HG02798 (cell line): ENCODE measurements around the gene HIPK2.

Experiments
- ATAC-seq: cut with Tn5 transposase; IDR thresholded peaks from one replicate; pipeline ENCODE4 v1.9.1; 2021; ENCODE audit warnings: mild to moderate bottlenecking; ENCODE audit not compliant: unreplicated experiment, poor library complexity

HIPK2 gene

DNA sequence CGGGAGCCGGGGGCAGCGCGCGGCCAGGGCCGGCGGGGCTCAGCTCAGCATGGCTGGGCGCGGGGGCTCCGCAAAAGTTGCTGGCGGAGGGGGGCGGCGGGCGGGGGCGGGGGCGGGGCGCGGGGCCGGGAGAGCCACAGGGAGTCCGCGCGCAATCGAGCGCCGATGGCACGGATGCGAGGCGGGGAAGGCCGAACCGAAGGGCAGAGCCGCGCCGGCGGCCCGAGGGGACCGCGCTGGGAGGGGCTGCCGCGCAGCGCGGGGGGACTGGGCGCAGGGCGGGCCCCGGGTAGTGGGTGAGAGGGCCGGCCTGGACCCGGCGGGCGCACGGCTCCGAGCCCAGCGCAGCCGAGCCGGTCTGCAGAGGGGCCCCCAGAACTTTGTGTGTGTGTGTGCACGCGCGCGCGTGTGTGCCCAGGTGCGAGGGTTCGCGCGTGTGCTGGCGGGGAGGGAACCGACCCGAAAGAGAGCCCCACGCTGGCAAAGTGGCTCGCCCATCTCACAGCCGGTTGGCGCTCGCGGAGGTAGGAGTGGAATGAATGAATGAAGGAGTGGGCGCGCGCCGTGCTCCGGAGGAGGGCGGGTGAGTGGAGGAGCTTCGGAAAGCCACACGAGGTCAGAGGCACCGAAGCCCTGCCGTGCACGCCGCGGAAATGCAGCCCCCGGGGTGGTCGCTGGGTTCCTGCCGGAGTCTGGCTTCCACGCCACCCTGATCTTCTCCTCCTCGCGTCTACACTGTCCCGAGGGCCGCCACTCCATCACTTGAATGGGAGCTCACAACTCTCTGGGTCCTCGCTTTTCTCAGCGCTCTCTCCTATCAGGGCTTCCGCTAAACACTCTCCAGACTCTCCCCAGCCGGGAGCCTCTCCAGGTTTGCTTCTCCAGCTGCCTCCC, at the start of gene HIPK2:
Gene HIPK2, minus strand, starts transcription at position 51 of the 894 bp plus-strand sequence. CDS start 375 bp downstream, outside the sequence.
- ATAC-seq = peak; percentile 80

DNA sequence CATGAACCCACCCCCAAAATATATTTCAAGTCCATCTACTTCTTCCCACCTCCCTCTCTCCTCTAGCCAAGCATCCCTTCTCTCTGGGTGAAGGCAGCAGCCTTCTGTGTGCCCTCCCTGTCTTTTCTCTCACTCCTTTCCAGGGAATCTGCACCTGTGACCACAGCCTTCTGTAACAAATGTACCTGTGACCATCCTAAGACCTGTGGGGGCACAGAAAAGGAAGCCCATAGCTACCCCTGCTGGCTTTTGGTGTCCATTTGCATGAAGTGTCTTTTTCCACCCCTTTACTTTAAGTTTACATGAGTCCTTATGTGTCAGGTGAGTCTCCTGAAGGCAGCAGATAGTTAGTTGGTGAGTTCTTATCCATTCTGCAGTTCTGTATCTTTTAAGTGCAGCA, 49.2 kb upstream of the HIPK2 start:
- ATAC-seq = no peak

DNA sequence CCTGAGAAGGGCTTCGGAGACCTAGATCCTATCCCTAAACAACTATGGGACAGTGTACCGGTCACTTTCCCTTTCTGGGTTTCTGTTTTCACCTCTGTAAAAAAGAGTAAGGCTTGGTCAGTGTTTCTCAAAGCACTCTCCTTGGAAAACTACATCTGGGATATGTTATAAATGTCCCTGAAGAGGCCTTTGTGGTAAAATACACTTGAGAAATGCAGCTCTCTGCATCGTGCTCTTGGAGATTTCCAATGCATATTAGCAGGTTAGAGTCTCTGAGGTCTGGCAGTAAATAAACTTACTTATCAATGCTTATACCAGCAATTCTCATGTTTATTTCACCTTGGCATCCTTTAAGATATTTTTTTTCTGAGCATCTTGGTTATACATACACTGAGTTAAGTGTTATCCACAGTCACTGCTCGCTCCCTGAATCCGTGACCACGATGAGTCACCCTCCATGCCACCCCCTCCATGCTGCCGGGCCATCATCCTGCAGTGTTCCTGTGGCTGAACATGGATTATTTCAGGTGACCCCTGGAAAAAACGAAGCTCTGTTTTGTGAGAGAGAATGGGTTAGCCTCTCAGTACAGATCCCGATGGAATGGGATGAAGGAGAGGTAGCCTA, 48.0 kb upstream of the HIPK2 start:
- ATAC-seq = no peak

DNA sequence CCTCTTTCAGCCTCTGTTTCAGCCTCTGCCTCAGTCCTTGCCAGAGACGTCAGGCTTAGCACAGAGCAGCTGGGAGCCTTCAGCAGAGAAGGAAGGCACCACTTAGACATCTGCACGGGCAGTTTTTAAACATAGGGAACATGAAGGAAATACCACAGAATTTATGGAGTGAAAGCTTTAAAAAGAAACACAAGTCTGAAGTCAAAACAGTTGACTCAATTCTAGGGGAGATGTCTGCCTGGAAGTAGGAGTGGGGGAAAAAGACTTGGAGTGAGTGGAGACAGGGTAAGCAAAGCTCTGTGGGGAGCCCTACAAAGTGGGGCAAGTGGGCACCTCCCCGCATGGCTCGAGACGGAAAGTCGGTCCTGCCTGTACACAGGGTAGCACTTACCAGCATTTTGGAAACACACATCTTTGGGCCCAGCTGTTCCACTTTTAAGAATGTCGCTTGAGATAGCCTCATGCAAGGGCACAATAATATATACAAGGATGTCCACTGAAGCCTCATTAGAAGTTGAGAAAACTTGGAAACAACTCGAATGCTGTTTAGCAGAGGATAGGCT, 46.2 kb upstream of the HIPK2 start:
- no peak for ATAC-seq

GRCh38 chr7:139822855-139823254, 45.1 kb upstream of the HIPK2 start:
- ATAC-seq = no peak

DNA sequence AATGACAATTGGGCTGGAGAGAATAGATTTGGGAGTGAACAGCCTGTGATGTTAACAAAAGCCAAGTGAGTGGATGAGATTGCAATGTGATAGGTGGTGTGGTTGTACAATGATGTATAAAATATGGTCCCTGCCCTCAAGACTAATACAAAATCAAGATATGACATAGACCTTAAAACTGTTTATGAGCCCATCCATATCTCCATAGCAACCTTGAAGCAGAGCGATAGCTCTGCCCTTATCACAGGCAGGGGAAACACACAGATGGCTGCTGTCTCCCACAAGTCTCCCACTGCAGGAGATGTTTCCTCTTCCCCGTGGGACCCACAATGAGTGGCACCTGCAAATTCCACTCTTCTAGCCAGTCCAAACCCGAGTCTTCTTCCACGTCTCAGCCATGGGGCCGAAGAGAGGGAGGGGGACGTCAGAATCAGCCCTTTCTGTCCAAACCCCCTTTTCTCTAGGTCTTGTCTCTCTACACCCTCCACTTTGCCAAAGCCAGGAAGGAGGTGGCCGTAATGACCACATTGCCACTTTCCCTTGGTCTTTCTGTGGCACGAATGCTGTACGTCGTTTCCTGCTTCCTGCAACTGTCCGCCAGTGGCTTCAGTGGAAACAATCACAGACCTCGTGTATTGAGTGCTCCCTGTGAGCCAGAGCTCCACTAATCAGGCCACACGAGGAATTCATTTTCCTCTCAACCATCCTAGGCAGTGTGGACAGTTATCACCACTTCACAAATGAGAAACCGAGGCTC, 43.7 kb upstream of the HIPK2 start:
- ATAC-seq = no peak

DNA sequence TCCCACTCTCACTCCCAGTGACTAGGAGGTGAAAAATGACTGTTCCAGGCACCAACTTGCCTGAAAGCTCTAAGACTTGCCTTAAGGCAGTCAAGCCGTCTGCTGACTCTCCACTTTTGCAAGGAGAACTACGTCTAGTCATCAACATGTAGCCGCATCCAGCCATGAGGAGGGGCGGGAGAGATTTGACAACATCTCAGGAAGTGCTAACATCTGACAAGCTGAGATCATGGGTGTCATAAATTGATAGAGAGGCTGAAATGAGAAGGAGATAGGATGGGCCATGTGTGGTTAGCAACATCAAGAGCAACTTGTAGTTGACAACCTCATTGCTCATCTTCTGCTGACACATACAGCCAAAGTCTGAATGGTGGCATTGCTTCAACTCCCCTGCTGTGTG, 42.3 kb upstream of the HIPK2 start:
- ATAC-seq = no peak

- no peak for ATAC-seq
These were observed 39.5 kb upstream of the HIPK2 start for GRCh38 chr7:139817249-139817648.

DNA sequence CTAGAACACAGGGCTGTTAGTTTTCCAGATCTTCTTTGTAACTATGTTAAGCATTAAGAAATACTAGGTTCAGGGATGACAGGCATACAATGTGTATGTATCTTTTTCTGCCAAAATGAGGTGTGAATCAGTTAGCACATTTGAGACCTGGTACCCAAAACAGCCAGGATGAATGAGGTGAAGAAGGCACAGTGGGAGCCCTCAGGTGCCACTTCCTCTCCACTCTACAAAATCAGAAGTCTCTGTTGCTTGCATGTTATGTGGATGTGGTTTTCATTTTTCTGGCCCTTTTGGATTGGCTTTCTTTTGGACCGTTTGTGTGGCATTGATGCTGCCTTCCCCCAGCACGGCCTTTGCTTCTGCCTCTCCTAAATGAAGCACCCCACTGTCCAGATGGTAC, 35.9 kb upstream of the HIPK2 start:
- ATAC-seq = no peak

DNA sequence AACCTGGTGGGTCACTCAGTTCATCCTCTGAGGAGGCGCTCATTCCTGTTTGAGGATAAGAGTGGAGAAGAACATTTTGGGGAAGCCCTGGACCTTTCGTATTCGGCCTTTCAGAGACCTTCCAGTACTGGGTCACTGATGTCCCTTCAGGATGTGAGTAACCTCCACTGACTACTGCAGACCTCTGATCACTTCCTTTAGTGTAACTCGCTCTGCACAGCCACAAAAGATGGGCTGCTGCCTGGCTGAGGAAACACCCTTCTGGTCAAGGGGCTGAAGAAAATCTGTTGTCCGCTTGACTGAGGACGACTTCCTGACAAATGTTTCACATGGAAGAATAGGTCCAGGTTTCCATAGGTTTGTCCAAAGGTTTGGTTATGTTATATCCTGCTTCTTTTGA, 35.4 kb upstream of the HIPK2 start:
- ATAC-seq = no peak

DNA sequence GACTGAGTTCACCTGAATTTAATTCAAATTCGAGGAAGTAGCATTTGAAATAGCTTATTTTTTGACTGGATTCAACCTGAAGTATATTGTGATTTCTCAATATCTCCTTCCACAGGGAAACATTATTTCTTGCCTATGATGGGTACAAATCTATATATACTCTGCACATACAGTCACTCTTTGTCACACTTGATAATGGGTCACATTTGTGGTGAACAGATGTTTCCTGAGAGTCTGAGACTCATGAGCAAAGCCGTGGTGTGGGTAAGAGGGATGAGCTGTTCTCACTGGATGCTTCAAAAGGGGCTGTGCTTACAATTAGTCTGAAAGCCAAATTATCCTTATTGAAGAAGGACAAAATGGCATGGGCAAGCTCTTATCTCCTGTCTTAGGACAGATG, 33.3 kb upstream of the HIPK2 start:
- ATAC-seq = peak; percentile 39

GRCh38 chr7:139808846-139809442, 31.1 kb upstream of the HIPK2 start:
- ATAC-seq = no peak

GRCh38 chr7:139808427-139808826, 30.6 kb upstream of the HIPK2 start:
- ATAC-seq = no peak

DNA sequence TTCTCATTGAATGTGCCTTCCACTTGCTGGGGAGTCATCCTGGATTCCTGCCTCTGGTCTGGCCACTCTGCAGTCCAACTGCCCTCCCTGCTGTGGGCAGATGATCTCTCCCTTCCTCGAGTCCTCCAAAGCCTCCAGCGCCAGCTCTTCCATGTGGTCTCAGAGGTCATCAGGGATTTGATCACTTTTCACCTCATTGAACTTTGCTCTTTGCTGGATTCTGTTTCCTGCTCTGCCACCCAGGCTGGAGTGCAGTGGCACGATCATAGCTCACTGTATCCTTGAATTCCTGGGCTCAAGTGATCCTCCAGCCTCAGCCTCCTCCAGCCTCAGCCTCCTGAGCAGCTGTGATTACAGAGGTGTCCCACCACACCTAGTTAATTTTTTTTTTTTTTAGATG, 29.2 kb upstream of the HIPK2 start:
- ATAC-seq = no peak

DNA sequence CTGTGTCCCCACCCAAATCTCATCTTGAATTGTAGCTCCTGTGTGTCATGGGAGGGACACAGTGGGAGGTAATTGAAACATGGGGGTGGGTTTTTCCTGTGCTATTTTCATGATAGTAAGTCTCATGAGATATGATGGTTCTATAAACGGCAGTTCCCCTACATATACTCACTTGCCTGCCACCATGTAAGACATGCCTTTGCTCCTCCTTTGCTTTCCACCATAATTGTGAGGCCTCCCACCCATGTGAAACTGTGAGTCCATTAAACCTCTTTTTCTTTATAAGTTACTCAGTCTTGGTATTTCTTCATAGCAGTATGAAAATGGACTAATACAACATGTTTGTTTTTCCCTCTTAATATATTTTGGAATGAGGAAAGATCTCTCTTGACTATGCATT, 26.8 kb upstream of the HIPK2 start:
- ATAC-seq = no peak

- ATAC-seq = no peak
These were observed 21.8 kb upstream of the HIPK2 start for GRCh38 chr7:139799586-139799985.

GRCh38 chr7:139798892-139799291, 21.1 kb upstream of the HIPK2 start:
- ATAC-seq = no peak

GRCh38 chr7:139798221-139798620, 20.4 kb upstream of the HIPK2 start:
- no peak for ATAC-seq

GRCh38 chr7:139797607-139798006, 19.8 kb upstream of the HIPK2 start:
- ATAC-seq = no peak

- no peak for ATAC-seq
These were observed 13.5 kb upstream of the HIPK2 start for GRCh38 chr7:139791316-139791715.
